Spleen (tissue), 11 donors: ENCODE results near the gene BBC3. TPM values are rescaled to one million over a fixed set of nuclear protein-coding genes. Genes with fewer than 3 reads are reported as not detected.

Experiments used
- DNase-seq: peaks from one replicate; pipeline ENCODE4 v3.0.0-alpha.2; 2020
- H3K27ac ChIP-seq, 8 donors: fragments of 200-600 bp; sonication (generic) in 7 of 8; 1 replicate in 4 of 8; 2 replicates in 4 of 8; pipeline versions ENCODE4 v1.5.0 to v1.8.0; 2016 to 2021; ENCODE audit warnings: inconsistent platforms in 4 of 8, mild to moderate bottlenecking in 4 of 8, moderate library complexity in 1 of 8
- H3K27me3 ChIP-seq, 7 donors: fragments of 200-600 bp; sonication (generic) in 6 of 7; replicated peaks in 1 of 7; 1 replicate in 4 of 7; 2 replicates in 3 of 7; pipeline versions ENCODE4 v1.5.0 to v1.8.0; 2016 to 2021; ENCODE audit warnings: inconsistent platforms in 3 of 7, mild to moderate bottlenecking in 1 of 7
- H3K36me3 ChIP-seq, 6 donors: fragments of 200-600 bp; sonication (generic) in 5 of 6; 1 replicate in 4 of 6; 2 replicates in 2 of 6; pipeline versions ENCODE4 v1.5.0 to v1.8.0; 2016 to 2021; ENCODE audit warnings: inconsistent platforms in 2 of 6
- H3K4me1 ChIP-seq, 6 donors: fragments of 200-600 bp; sonication (generic) in 5 of 6; 1 replicate in 3 of 6; 2 replicates in 3 of 6; pipeline versions ENCODE4 v1.5.0 to v1.8.0; 2016 to 2021; ENCODE audit warnings: inconsistent platforms in 3 of 6
- H3K4me3 ChIP-seq, 8 donors: fragments of 200-600 bp; sonication (generic) in 7 of 8; 1 replicate in 4 of 8; 2 replicates in 4 of 8; pipeline versions ENCODE4 v1.5.0 to v1.8.0; 2016 to 2021; ENCODE audit warnings: inconsistent platforms in 4 of 8, mild to moderate bottlenecking in 4 of 8, moderate library complexity in 2 of 8
- H3K9me3 ChIP-seq, 8 donors: fragments of 200-600 bp; sonication (generic) in 7 of 8; 1 replicate in 4 of 8; 2 replicates in 4 of 8; pipeline versions ENCODE4 v1.5.0 to v1.8.0; 2016 to 2021; ENCODE audit warnings: inconsistent platforms in 4 of 8
- POLR2A ChIP-seq, 3 donors: fragments of 450-650 bp; IDR thresholded peaks; one replicate each; pipeline ENCODE4 v1.5.1; 2017; ENCODE audit warnings: antibody characterized with exemption in 3 of 3, mild to moderate bottlenecking in 1 of 3
- POLR2AphosphoS5 ChIP-seq, 3 donors: sonication (generic); formaldehyde crosslinking; IDR thresholded peaks; one replicate each; pipeline ENCODE4 v1.5.1; 2017; ENCODE audit warnings: antibody characterized with exemption in 3 of 3
- WGBS, 5 donors: extraction: QIAGEN DNeasy Blood & Tissue Kit in 3 of 5; methylation state at CpG; one replicate each; pipeline versions ENCODE4 v1.1.5 to v1.1.7; 2013 to 2018; 5-methylcytosine and 5-hydroxymethylcytosine counted together
- intact Hi-C: fragments of 100-400 bp; cut with DNase I; formaldehyde crosslinking; loops from one replicate; pipeline ENCODE4 v1.15.0; 2023; ENCODE audit warnings: low total_unique reads
- polyA plus RNA-seq, 3 donors: library from polyadenylated mRNA; stranded (reverse); fragments of 200-250 nt; gene quantifications; one replicate each; pipeline ENCODE4 v1.2.1, GENCODE V29; 2013
- total RNA-seq, 7 donors: library from RNA; depleted of rRNA in 3 of 7; stranded (reverse); fragments of >200 nt in 3 of 7; fragmentation: NEBNext Ultra II Directional in 4 of 7; extraction: Animal tissue kit (Norgen Biotek cat#: 25700) in 4 of 7; gene quantifications; one replicate each; pipeline versions ENCODE4 v1.1.0 to v1.2.1, GENCODE V29; 2016 to 2021
- TF ChIP-seq, protein P1 (sequence below), 11 experiments: fragments of 200-600 bp in 7 of 11; fragments of 450-650 bp in 4 of 11; sonication (generic) in 4 of 11; IDR thresholded peaks in 8 of 11; conservative IDR thresholded peaks in 3 of 11; 1 replicate in 7 of 11; 2 replicates in 4 of 11; pipeline versions ENCODE4 v1.4.0 to v1.8.0; 2016 to 2021; ENCODE audit warnings: antibody characterized with exemption in 11 of 11, inconsistent platforms in 4 of 11, mild to moderate bottlenecking in 1 of 11
- donor health status: healthy with polysubstance abuse.
- donor health status: DM: no; HTN: no; CAD: no; lungs with moderate emphysema.
- donor health status: DM: no; HTN: no; CAD: no.
- donor health status: Bipolar disorder and iron deficiency.
- donor health status: healthy.
- donor health status: DM: no; HTN: no; CAD: no.
- donor health status: DM: yes; HTN: yes; CAD: no.

Gene BBC3
- total and polyA plus RNA-seq, 10 donors = 6.3 to 17.0 (median 11.0) TPM

- peak in 1 of 3 donors; percentile 5 for TF ChIP-seq POLR2A (IDR thresholded peaks at IDR 0.05)
- peak; percentile 5 to 67 (median 48) for TF ChIP-seq POLR2AphosphoS5 (IDR thresholded peaks at IDR 0.05)
- TF ChIP-seq, protein P1, sequence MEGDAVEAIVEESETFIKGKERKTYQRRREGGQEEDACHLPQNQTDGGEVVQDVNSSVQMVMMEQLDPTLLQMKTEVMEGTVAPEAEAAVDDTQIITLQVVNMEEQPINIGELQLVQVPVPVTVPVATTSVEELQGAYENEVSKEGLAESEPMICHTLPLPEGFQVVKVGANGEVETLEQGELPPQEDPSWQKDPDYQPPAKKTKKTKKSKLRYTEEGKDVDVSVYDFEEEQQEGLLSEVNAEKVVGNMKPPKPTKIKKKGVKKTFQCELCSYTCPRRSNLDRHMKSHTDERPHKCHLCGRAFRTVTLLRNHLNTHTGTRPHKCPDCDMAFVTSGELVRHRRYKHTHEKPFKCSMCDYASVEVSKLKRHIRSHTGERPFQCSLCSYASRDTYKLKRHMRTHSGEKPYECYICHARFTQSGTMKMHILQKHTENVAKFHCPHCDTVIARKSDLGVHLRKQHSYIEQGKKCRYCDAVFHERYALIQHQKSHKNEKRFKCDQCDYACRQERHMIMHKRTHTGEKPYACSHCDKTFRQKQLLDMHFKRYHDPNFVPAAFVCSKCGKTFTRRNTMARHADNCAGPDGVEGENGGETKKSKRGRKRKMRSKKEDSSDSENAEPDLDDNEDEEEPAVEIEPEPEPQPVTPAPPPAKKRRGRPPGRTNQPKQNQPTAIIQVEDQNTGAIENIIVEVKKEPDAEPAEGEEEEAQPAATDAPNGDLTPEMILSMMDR (IDR thresholded peaks at IDR 0.05 in 8 of 11, conservative IDR thresholded peaks at IDR 0.05 in 3 of 11) = no peak
- Histone ChIP-seq H3K27me3 (no peaks in the 10 kb centered on the region), H3K27ac (peak overlapping the region; percentile 46 to 98 (median 92)), H3K36me3 (peaks cover 0 to 45% (median 39%) of the 10 kb centered on the region in 6 donors), H3K9me3 (no peaks in the 10 kb centered on the region), H3K4me3 (peak overlapping the region; percentile 33 to 77 (median 44)), H3K4me1 (peaks cover 14 to 64% (median 44%) of the 10 kb centered on the region in 6 donors)
- WGBS, 5 donors = 8 to 15% (median 10%) methylated on average over 23 to 29 of the region's 29 CpGs
- DNase-seq = peak; percentile 77
- intact Hi-C loops = no loop called here
Measured at GRCh38 chr19:47257411-47258169, 26.6 kb upstream of the BBC3 start.

GRCh38 chr19:47256693-47257410 is 25.9 kb upstream of the BBC3 start:
- TF ChIP-seq POLR2A (IDR thresholded peaks at IDR 0.05) (no peak), POLR2AphosphoS5 (IDR thresholded peaks at IDR 0.05) (peak in 2 of 3 donors; percentile 64 to 77)
- TF ChIP-seq, protein P1 (IDR thresholded peaks at IDR 0.05 in 8 of 11, conservative IDR thresholded peaks at IDR 0.05 in 3 of 11) = no peak
- H3K36me3 ChIP-seq = peaks cover 0 to 38% (median 34%) of the 10 kb centered on the region in 6 donors
- no peaks in the 10 kb centered on the region for H3K9me3 ChIP-seq
- peaks cover 14 to 56% (median 41%) of the 10 kb centered on the region in 6 donors for H3K4me1 ChIP-seq
- H3K4me3 ChIP-seq = peak overlapping the region; percentile 33 to 77 (median 44)
- intact Hi-C loops = no loop called here
- H3K27me3 ChIP-seq = no peaks in the 10 kb centered on the region
- WGBS, 5 donors = 0 to 2% (median 0%) methylated on average over 21 to 52 of the region's 52 CpGs
- DNase-seq = peak; percentile 100
- peak overlapping the region; percentile 82 to 98 (median 92) for H3K27ac ChIP-seq

- H3K9me3 ChIP-seq = no peaks in the 10 kb centered on the region
- peaks cover 0 to 30% (median 28%) of the 10 kb centered on the region in 6 donors for H3K36me3 ChIP-seq
- H3K4me3 ChIP-seq = peak within 1 kb of the TSS; percentile 33 to 77 (median 44)
- H3K27me3 ChIP-seq = no peaks in the 10 kb centered on the region
- intact Hi-C loops = no loop called here
- 17 to 38% (median 21%) methylated on average over 37 to 60 of the region's 60 CpGs for WGBS, 5 donors
- peaks cover 14 to 51% (median 39%) of the 10 kb centered on the region in 6 donors for H3K4me1 ChIP-seq
- H3K27ac ChIP-seq = peak within 1 kb of the TSS; percentile 82 to 98 (median 92)
- TF ChIP-seq, protein P1 (IDR thresholded peaks at IDR 0.05 in 8 of 11, conservative IDR thresholded peaks at IDR 0.05 in 3 of 11) = peak in 1 of 11 experiments; percentile 7
- peak; percentile 96 to 99 (median 98) for TF ChIP-seq POLR2AphosphoS5 (IDR thresholded peaks at IDR 0.05)
- peak; percentile 23 to 54 (median 31) for TF ChIP-seq POLR2A (IDR thresholded peaks at IDR 0.05)
- DNase-seq = peak; percentile 99
Measured at GRCh38 chr19:47255879-47256692, 25.1 kb upstream of the BBC3 start, which contains the start of gene CCDC9. Gene CCDC9, plus strand, starts transcription at chr19:47256525. Its CDS starts 1,876 bp downstream, at chr19:47258401.
